Cardiac muscle cell (in vitro differentiated cells and primary cell): ENCODE results near the gene MAP3K5. TPM values are rescaled to one million over a fixed set of nuclear protein-coding genes. Genes with fewer than 3 reads are reported as not detected.
"Not testable (repeated sequence)": the region's sequence is repeated elsewhere in the genome, so short reads cannot be mapped to it uniquely, and the experiment has no call there.

Experiments
- DNase-seq, 2 donors: peaks; one replicate each; pipeline versions ENCODE4 v3.0.0 to v3.0.0-alpha.2; 2010 to 2017; ENCODE audit warnings: low read depth in 1 of 2, low spot score in 1 of 2
- H3K27ac ChIP-seq: fragments of 200-600 bp; sonication (generic); 2 replicates; pipeline ENCODE4 v1.5.1; 2016
- H3K27me3 ChIP-seq: fragments of 200-600 bp; sonication (generic); 2 replicates; pipeline ENCODE4 v1.6.0; 2016; ENCODE audit warnings: control low read depth
- H3K36me3 ChIP-seq: fragments of 200-600 bp; sonication (generic); 2 replicates; pipeline ENCODE4 v1.5.1; 2016; ENCODE audit warnings: control low read depth
- H3K4me1 ChIP-seq: fragments of 200-600 bp; sonication (generic); 2 replicates; pipeline ENCODE4 v1.8.1; 2017; ENCODE audit warnings: low read depth, mild to moderate bottlenecking, mixed run types
- H3K4me3 ChIP-seq: fragments of 200-600 bp; sonication (generic); 2 replicates; pipeline ENCODE4 v1.5.1; 2016; ENCODE audit warnings: mild to moderate bottlenecking
- H3K9me3 ChIP-seq: fragments of 200-600 bp; sonication (generic); 2 replicates; pipeline ENCODE4 v1.5.1; 2017; ENCODE audit warnings: low read depth, mild to moderate bottlenecking, control low read depth
- polyA plus RNA-seq: library from polyadenylated mRNA; unstranded; fragments of >200 nt; fragmentation: Nextera tagmentation; extraction: Ambion mirVana; gene quantifications from 2 replicates; pipeline ENCODE4 v1.2.1, GENCODE V29; 2016
- total RNA-seq: library from RNA; depleted of rRNA; stranded (reverse); fragments of >200 nt; gene quantifications from 2 replicates; pipeline ENCODE4 v1.2.3, GENCODE V29; 2016
- TF ChIP-seq, protein P1 (sequence below): IDR thresholded peaks from 2 replicates; pipeline ENCODE4 v1.5.1; 2012; ENCODE audit warnings: low read depth, mild to moderate bottlenecking, low read length

Gene MAP3K5
- total and polyA plus RNA-seq, 2 experiments from 2014 or later, result 2.8 to 3.0 TPM

DNA sequence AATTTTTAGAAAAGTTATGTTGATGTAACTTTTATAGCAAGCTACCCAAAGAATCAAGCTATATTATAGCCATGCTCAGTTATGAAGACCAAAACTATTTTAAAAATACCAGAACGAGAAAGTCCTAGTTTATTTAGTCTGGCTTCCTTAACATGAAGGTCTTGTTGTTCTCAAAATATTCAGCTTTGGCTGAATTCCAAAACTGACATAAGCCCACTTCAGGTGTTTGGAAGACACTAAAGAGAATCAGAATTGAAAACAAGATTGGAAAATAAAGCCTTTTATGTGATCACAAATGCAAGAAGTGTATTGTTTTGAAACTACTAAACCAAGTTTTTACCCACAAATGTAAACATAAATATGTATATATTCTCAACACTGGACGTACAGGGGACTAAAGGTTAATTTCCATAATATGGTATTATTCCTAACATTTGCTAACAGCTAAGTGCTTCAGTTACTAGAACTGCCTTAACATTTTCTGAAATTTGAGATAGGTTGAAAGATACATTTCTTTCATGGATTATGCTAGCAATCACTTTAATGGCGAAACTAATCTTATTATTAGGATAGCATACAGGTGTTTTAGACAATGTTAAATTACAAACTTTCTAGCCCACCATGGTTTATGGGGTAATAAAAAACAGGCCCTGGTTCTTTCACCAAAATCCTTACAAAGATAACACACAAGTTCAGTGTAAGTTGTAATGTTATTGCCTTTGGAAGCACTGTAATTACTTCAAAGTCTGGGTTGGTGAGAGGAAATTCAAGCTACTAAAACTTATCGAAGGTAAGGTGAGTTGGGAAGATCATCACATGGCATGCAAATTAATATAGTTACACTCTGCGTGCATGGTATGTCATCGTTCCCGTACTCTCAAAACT is 1.6 kb downstream of the MAP3K5 start:
- Histone ChIP-seq H3K9me3 (no peaks in the 10 kb centered on the region), H3K4me3 (peak overlapping the region; percentile 60), H3K36me3 (no peaks in the 10 kb centered on the region), H3K27ac (no peak overlapping the region), H3K4me1 (no peaks in the 10 kb centered on the region), H3K27me3 (peaks cover 28% of the 10 kb centered on the region)
- TF ChIP-seq, protein P1, sequence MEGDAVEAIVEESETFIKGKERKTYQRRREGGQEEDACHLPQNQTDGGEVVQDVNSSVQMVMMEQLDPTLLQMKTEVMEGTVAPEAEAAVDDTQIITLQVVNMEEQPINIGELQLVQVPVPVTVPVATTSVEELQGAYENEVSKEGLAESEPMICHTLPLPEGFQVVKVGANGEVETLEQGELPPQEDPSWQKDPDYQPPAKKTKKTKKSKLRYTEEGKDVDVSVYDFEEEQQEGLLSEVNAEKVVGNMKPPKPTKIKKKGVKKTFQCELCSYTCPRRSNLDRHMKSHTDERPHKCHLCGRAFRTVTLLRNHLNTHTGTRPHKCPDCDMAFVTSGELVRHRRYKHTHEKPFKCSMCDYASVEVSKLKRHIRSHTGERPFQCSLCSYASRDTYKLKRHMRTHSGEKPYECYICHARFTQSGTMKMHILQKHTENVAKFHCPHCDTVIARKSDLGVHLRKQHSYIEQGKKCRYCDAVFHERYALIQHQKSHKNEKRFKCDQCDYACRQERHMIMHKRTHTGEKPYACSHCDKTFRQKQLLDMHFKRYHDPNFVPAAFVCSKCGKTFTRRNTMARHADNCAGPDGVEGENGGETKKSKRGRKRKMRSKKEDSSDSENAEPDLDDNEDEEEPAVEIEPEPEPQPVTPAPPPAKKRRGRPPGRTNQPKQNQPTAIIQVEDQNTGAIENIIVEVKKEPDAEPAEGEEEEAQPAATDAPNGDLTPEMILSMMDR, result no peak
- no peak for DNase-seq

DNA sequence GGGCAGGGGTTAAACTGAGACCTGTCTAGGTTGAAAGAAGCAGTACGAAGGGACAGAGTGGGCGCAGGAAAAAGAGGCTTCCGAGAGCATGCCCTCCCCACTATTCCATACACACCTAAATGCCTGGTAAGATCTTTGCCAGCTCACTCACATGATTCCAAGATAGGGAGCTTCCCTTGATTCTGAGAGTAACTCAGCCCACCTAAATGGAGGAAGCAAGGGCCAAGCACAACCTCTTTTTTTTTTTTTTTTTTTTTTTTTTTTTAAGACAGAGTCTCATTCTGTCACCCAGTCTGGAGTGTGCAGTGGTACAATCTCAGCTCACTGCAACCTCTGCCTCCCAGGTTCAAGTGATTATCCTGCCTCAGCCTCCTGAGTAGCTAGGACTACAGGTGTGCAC is 2.8 kb downstream of the MAP3K5 start:
- H3K27me3 ChIP-seq, result peaks cover 28% of the 10 kb centered on the region
- not testable (repeated sequence) for H3K27ac ChIP-seq

GRCh38 chr6:136788069-136788902 is 4.0 kb downstream of the MAP3K5 start:
- no peak overlapping the region for H3K4me3 ChIP-seq
- peak in 1 of 2 donors; percentile 81 for DNase-seq

More for the DNA sequence above, 2.8 kb downstream of the MAP3K5 start:
- not testable (repeated sequence) for H3K9me3 ChIP-seq, H3K4me1 ChIP-seq, H3K4me3 ChIP-seq, H3K36me3 ChIP-seq, DNase-seq

GRCh38 chr6:136787726-136788068 is 4.6 kb downstream of the MAP3K5 start:
- H3K36me3 ChIP-seq, result no peaks in the 10 kb centered on the region
- TF ChIP-seq, protein P1, result no peak
- DNase-seq, result no peak
- no peaks in the 10 kb centered on the region for H3K4me1 ChIP-seq
- H3K27me3 ChIP-seq, result peaks cover 28% of the 10 kb centered on the region
- H3K4me3 ChIP-seq, result no peak overlapping the region
- H3K27ac ChIP-seq, result no peak overlapping the region
- no peaks in the 10 kb centered on the region for H3K9me3 ChIP-seq

More at GRCh38 chr6:136788069-136788902, 4.0 kb downstream of the MAP3K5 start:
- TF ChIP-seq, protein P1, result no peak
- no peaks in the 10 kb centered on the region for H3K36me3 ChIP-seq
- H3K27me3 ChIP-seq, result peaks cover 28% of the 10 kb centered on the region
- H3K27ac ChIP-seq, result no peak overlapping the region
- H3K4me1 ChIP-seq, result no peaks in the 10 kb centered on the region
- no peaks in the 10 kb centered on the region for H3K9me3 ChIP-seq

DNA sequence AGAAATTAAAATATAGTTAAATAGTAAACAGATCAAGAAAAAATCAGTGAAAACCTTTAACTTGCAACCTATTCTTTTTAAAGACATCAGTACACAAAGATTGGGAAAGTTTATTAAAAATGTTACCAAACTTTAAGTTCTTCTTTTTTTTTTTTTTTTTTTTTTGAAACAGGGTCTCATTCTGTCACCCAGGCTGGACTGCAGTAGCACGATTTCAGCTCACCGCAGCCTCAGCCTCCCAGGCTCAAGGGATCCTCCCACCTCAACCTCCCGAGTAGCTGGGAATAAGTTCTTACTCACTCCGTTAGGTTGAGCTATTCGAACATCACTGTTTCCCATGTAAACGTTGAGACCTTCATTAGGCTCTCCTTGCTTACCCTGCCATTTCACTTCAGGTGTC is 5.6 kb downstream of the MAP3K5 start:
- Histone ChIP-seq H3K4me1 (no peaks in the 10 kb centered on the region), H3K27ac (no peak overlapping the region), H3K4me3 (no peak overlapping the region), H3K27me3 (peaks cover 24% of the 10 kb centered on the region), H3K36me3 (no peaks in the 10 kb centered on the region), H3K9me3 (no peaks in the 10 kb centered on the region)
- TF ChIP-seq, protein P1, result no peak
- no peak for DNase-seq
